ENCODE data around the gene KIF16B. TPM values are rescaled to one million over a fixed set of nuclear protein-coding genes. Genes with fewer than 3 reads are reported as not detected.
A peak's percentile ranks its signal among the peaks of the same experiment; 100 is the strongest.
"Not testable (repeated sequence)": the region's sequence is repeated elsewhere in the genome, so short reads cannot be mapped to it uniquely, and the experiment has no call there.

The KIF16B gene
- polyA plus RNA-seq, 3 donors, result 21.7 to 24.9 (median 23.5) TPM

- DNase-seq (ENCODE audit: low read depth in 3 of 3, low spot score in 2 of 3), result no peak
These were observed 46.5 kb downstream of the KIF16B start for GRCh38 chr20:16526433-16527380.

DNA sequence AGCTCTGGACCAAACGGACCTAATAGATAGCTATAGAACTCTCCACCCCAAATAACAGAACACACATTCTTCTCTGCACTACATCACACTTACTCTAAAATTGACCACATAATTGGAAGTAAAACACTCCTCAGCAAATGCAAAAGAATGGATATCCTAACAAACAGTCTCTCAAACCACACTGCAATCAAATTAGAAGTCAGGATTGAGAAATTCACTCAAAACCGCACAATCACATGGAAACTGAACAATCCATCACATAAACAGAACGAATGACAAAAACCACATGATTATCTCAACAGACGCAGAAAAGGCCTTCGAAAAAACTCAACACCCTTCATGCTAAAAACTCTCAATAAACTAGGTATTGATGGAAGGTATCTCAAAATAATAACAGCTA lies 50.6 kb downstream of the KIF16B start:
- DNase-seq (ENCODE audit: low read depth in 3 of 3, low spot score in 2 of 3), result not testable (repeated sequence)

DNA sequence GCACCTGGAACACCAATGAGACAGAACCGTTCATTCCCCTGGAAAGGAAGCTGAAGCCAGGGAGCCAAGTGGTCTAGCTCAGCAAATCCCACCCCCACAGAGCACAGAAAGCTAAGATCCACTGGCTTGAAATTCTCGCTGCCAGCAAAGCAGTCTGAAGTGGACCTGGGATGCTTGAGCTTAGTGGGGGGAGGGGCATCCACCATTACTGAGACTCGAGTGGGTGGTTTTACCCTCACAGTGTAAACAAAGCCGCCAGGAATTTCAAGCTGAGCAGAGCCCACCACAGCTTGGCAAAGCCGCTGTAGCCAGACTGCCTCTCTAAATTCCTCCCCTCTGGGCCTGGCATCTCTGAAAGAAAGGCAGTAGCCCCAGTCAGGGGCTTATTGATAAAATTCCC lies 53.1 kb downstream of the KIF16B start:
- DNase-seq (ENCODE audit: low read depth in 3 of 3, low spot score in 2 of 3), result no peak

GRCh38 chr20:16519673-16520072 lies 53.6 kb downstream of the KIF16B start:
- DNase-seq (ENCODE audit: low read depth in 3 of 3, low spot score in 2 of 3), result not testable (repeated sequence)

- DNase-seq (ENCODE audit: low read depth in 3 of 3, low spot score in 2 of 3), result no peak
These were observed 54.5 kb downstream of the KIF16B start for GRCh38 chr20:16518784-16519084.

GRCh38 chr20:16517946-16518783 lies 55.1 kb downstream of the KIF16B start:
- DNase-seq (ENCODE audit: low read depth in 3 of 3, low spot score in 2 of 3), result peak; percentile 16 to 40 (median 36)

GRCh38 chr20:16516794-16517193 lies 56.5 kb downstream of the KIF16B start:
- DNase-seq (ENCODE audit: low read depth in 3 of 3, low spot score in 2 of 3), result no peak

DNA sequence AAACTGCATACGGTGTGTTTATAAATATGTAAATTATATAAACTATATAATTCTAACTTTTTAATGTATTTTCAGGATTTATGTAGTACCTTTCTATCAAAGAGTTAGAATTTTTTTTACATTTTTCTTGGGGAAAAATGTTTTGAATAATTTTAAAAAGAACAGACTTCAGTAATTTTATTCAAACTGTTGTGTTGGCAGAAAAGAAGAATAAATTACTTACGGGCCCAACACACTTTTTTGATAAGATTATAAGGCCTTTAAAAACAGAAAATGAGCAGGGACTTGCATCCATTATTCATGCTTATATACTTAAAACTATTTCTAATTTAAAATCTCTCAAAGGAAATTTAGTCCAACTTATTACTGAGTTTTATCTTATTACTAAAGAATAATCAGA lies 58.2 kb downstream of the KIF16B start:
- no peak for DNase-seq (ENCODE audit: low read depth in 3 of 3, low spot score in 2 of 3)

- no peak for DNase-seq (ENCODE audit: low read depth in 3 of 3, low spot score in 2 of 3)
These were observed 59.1 kb downstream of the KIF16B start for GRCh38 chr20:16514140-16514539.

- DNase-seq (ENCODE audit: low read depth in 3 of 3, low spot score in 2 of 3), result no peak
These were observed 67.4 kb downstream of the KIF16B start for GRCh38 chr20:16505894-16506293.

DNA sequence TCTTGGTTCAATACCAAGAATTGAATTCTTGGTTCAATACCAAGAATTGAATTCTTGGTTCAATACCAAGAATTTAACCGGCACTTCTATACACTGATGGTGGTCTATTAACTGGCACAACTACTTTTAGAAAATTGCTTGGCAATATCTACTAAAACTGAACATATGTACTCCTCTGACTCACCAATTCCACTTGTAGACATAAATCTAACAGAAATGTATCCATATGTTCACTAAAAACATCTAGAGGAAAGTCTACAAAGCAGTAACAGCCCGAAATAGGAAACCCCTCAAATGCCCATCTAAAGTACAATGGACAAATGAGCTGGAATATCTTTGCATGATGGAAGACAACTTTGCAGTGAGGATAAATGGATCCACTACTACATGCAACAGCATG lies 71.9 kb downstream of the KIF16B start:
- DNase-seq (ENCODE audit: low read depth in 3 of 3, low spot score in 2 of 3), result no peak

- no peak for DNase-seq (ENCODE audit: low read depth in 3 of 3, low spot score in 2 of 3)
These were observed 73.1 kb downstream of the KIF16B start for GRCh38 chr20:16500197-16500596.

DNA sequence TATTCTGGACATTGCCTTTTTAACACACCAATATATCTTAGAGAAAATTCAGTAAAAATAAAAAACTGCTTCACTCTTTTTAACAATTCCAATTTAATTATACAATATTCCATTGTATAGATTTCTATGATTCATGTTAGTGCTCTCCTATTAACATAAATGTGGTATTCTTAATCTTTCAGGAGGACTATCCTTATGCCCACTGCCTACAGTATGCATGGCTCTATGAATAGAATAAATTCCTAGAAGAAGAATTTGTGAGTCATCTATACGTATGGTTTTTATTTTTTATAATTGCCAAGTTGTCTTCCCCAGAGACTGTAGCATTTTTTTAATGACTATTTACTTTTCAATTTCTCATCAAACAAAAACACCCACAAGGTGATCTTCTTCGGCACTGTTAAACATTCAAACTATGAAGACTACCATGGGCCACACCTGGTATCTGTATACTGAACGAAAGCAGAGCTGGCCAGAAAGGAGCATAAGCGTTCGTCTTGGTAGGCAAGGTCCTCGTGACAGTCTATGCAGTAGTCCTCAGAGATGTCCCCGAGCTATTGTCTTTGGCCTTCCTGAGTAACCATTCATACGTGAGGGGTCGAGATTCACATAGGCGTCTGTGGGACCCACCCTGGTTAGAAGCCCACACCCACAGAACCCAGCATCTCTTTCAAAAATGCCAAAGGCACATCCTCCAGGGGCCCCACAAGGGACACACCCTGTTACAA lies 74.6 kb downstream of the KIF16B start:
- no peak for DNase-seq (ENCODE audit: low read depth in 3 of 3, low spot score in 2 of 3)

- no peak for DNase-seq (ENCODE audit: low read depth in 3 of 3, low spot score in 2 of 3)
These were observed 75.4 kb downstream of the KIF16B start for GRCh38 chr20:16497896-16498295.

DNA sequence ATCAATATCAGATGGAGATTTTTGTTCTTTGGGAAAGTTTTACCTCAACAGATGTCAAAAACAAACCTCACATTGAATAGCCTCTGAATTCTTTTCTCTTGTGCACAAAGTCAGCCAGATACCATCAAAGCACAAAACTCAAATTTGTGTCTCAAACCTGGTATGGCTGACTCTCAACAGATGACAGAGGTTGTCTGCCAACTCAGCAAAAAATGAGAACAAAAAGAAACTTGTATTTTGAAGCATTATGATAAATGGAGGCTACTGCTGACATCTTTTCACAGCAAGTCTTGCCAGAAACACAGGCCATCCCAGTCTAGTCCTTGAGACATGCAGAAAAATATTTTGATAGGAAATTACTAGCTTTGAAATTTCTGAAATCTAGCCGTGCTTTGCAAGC lies 79.8 kb downstream of the KIF16B start:
- DNase-seq (ENCODE audit: low read depth in 3 of 3, low spot score in 2 of 3), result no peak

GRCh38 chr20:16491294-16491905 lies 81.8 kb downstream of the KIF16B start:
- no peak for DNase-seq (ENCODE audit: low read depth in 3 of 3, low spot score in 2 of 3)

GRCh38 chr20:16490696-16491095 lies 82.6 kb downstream of the KIF16B start:
- no peak for DNase-seq (ENCODE audit: low read depth in 3 of 3, low spot score in 2 of 3)

GRCh38 chr20:16488616-16489015 lies 84.6 kb downstream of the KIF16B start:
- no peak for DNase-seq (ENCODE audit: low read depth in 3 of 3, low spot score in 2 of 3)

- no peak for DNase-seq (ENCODE audit: low read depth in 3 of 3, low spot score in 2 of 3)
These were observed 85.2 kb downstream of the KIF16B start for GRCh38 chr20:16488086-16488485.

- no peak for DNase-seq (ENCODE audit: low read depth in 3 of 3, low spot score in 2 of 3)
These were observed 86.7 kb downstream of the KIF16B start for GRCh38 chr20:16486532-16486931.

GRCh38 chr20:16485401-16485800 lies 87.8 kb downstream of the KIF16B start:
- no peak for DNase-seq (ENCODE audit: low read depth in 3 of 3, low spot score in 2 of 3)
